Heart right ventricle (tissue), 16 donors: ENCODE measurements around the gene PGAP2. TPM values are rescaled to one million over a fixed set of nuclear protein-coding genes. Genes with fewer than 3 reads are reported as not detected.

Source experiments
- ATAC-seq, 8 donors: fragments of 200-7000 bp; cut with Tn5 transposase; one replicate each; pipeline ENCODE4 v1.9.1; 2020; ENCODE audit warnings: mild to moderate bottlenecking in 8 of 8, moderate library complexity in 8 of 8, moderate number of reproducible peaks in 1 of 8
- DNase-seq, 2 donors: peaks; one replicate each; pipeline ENCODE4 v3.0.0-alpha.2; 2020
- H3K27ac ChIP-seq, 10 donors: fragments of 200-600 bp; sonication (generic) in 2 of 10; one replicate each; pipeline versions ENCODE4 v1.5.0 to v1.8.0; 2020 to 2022; ENCODE audit warnings: mild to moderate bottlenecking in 3 of 10
- H3K27me3 ChIP-seq, 7 donors: fragments of 200-600 bp; one replicate each; pipeline ENCODE4 v1.8.0; 2021 to 2022; ENCODE audit warnings: mild to moderate bottlenecking in 2 of 7
- H3K36me3 ChIP-seq, 9 donors: fragments of 200-600 bp; sonication (generic) in 1 of 9; one replicate each; pipeline versions ENCODE4 v1.5.0 to v1.8.0; 2020 to 2022; ENCODE audit warnings: mild to moderate bottlenecking in 2 of 9
- H3K4me1 ChIP-seq, 9 donors: fragments of 200-600 bp; sonication (generic) in 1 of 9; one replicate each; pipeline versions ENCODE4 v1.5.0 to v1.8.0; 2020 to 2022; ENCODE audit warnings: mild to moderate bottlenecking in 4 of 9
- H3K4me3 ChIP-seq, 10 donors: fragments of 200-600 bp; sonication (generic) in 2 of 10; one replicate each; pipeline versions ENCODE4 v1.5.0 to v1.8.0; 2020 to 2022; ENCODE audit warnings: mild to moderate bottlenecking in 7 of 10, moderate library complexity in 2 of 10
- H3K9me3 ChIP-seq, 11 donors: fragments of 200-600 bp in 10 of 11; sonication (generic) in 2 of 11; one replicate each; pipeline versions ENCODE4 v1.5.0 to v1.8.0; 2013 to 2022; ENCODE audit warnings: mild to moderate bottlenecking in 2 of 11, control low read depth in 1 of 11, moderate library complexity in 1 of 11
- CTCF ChIP-seq, 9 donors: fragments of 200-600 bp; sonication (generic) in 2 of 9; IDR thresholded peaks; one replicate each; pipeline versions ENCODE4 v1.5.0 to v1.8.0; 2021 to 2022; ENCODE audit warnings: antibody characterized with exemption in 9 of 9, mild to moderate bottlenecking in 5 of 9, moderate library complexity in 1 of 9
- WGBS, 2 donors: extraction: QIAGEN DNeasy Blood & Tissue Kit; methylation state at CpG; one replicate each; pipeline ENCODE4 v1.1.7; 2013; ENCODE audit warnings: inconsistent platforms in 1 of 2; 5-methylcytosine and 5-hydroxymethylcytosine counted together
- intact Hi-C, 10 donors: fragments of 100-400 bp; cut with DNase I; formaldehyde crosslinking; loops; one replicate each; pipeline versions ENCODE4 v1.11.1 to v1.14.2; 2022
- polyA plus RNA-seq, 2 donors: library from polyadenylated mRNA; stranded (reverse); fragments of 200-250 nt; gene quantifications; one replicate each; pipeline ENCODE4 v1.2.3, GENCODE V29; 2013
- total RNA-seq, 10 donors: library from RNA; stranded (reverse); fragmentation: NEBNext Ultra II Directional in 3 of 10; extraction: Animal tissue kit (Norgen Biotek cat#: 25700) in 3 of 10; gene quantifications; one replicate each; pipeline versions ENCODE4 v1.2.1 to v1.2.4, GENCODE V29; 2021 to 2023
- donor health status: Arrhythmogenic right ventricular cardiomyopathy.
- donor health status: ischemic (EF 13 %, LVEDD 7.1; RV severe dilation, severe dysfunction).
- donor health status: healthy with polysubstance abuse.
- donor health status: DM: no; HTN: yes; CAD: no.
- donor health status: DM: no; HTN: no; CAD: no.
- donor health status: ischemic (EF 25% LVEDD 6.9; RV normal size, moderate dysfunction).
- donor health status: ischemic (EF 25% LVEDD 5.7; RV mildly dilated, moderate dysfunction).
- donor health status: healthy.
- donor health status: DM: yes; HTN: yes; CAD: no.
- donor health status: Ischemic cardiomyopathy.
- donor health status: ischemic (EF 35%, LVEDD 5.7; RV mildly dilated, moderate dysfunction).
- donor health status: nonischemic (EF 11% LVEDD 7.7; RV severe dilation, severe dysfunction).
- donor health status: DM: yes; HTN: yes; CAD: no.
- donor health status: PGD.
- donor health status: ischemic (EF 29% LVEDD 5.4; RV normal size, mild dysfunction).
- donor health status: nonischemic (EF 23%, LVEDD 6.1; RV moderate dilation, normal function).

The PGAP2 gene
- total and polyA plus RNA-seq, 12 donors: 12.7 to 29.8 (median 20.9) TPM

- intact Hi-C loops: no loop called here
- ATAC-seq: no peak
- whole genome bisulfite sequencing, 2 donors: 92 to 96% methylated on average over 3 of the region's 3 CpGs
- Histone ChIP-seq H3K27ac (no peak overlapping the region), H3K36me3 (no peaks in the 10 kb centered on the region), H3K27me3 (peaks cover 0 to 2% (median 0%) of the 10 kb centered on the region in 7 donors), H3K4me3 (no peak overlapping the region), H3K9me3 (no peaks in the 10 kb centered on the region), H3K4me1 (peaks cover 0 to 10% (median 4%) of the 10 kb centered on the region in 9 donors)
- DNase-seq: no peak
- no peak for TF ChIP-seq CTCF (IDR thresholded peaks at IDR 0.05)
Measured at GRCh38 chr11:3845670-3846069, 37.3 kb downstream of the PGAP2 start.

- TF ChIP-seq CTCF (IDR thresholded peaks at IDR 0.05): peak; percentile 49 to 84 (median 71)
- H3K9me3 ChIP-seq: no peaks in the 10 kb centered on the region
- H3K4me3 ChIP-seq: no peak overlapping the region
- H3K27me3 ChIP-seq: peaks cover 0 to 4% (median 0%) of the 10 kb centered on the region in 7 donors
- peak in 7 of 8 donors; percentile 55 to 74 (median 62) for ATAC-seq
- H3K4me1 ChIP-seq: peaks cover 0 to 11% (median 2%) of the 10 kb centered on the region in 9 donors
- H3K27ac ChIP-seq: no peak overlapping the region
- intact Hi-C loops: loop anchor here in 3 of 10 donors (1.0 to 2.0 kb wide), 2 partner anchors 223 kb away; no protein-coding TSS in a partner anchor
- H3K36me3 ChIP-seq: no peaks in the 10 kb centered on the region
- peak in 1 of 2 donors; percentile 34 for DNase-seq
- WGBS, 2 donors: 63% methylated on average over 10 of the region's 10 CpGs
Measured at GRCh38 chr11:3849297-3849874, 41.0 kb downstream of the PGAP2 start.

DNA sequence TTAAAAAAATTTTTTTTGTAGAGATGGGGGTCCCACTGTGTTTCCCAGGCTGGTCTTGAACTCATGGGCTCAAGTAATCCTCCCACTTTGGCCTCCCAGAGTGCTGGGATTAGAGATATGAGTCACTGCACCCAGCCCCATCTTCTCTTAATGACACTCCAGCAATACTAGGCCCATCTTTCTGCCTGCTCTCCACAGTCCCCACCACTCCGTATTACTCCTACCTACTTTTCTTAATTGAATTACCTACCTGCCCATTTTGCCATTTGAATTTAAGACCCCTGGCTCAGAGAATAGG, 45.1 kb downstream of the PGAP2 start:
- H3K4me1 ChIP-seq: peaks cover 4 to 40% (median 28%) of the 10 kb centered on the region in 9 donors
- no peak for TF ChIP-seq CTCF (IDR thresholded peaks at IDR 0.05)
- peak overlapping the region in 1 of 10 donors; percentile 99 for H3K27ac ChIP-seq
- H3K36me3 ChIP-seq: no peaks in the 10 kb centered on the region
- intact Hi-C loops: loop anchor here in 4 of 10 donors (2.0 to 10.0 kb wide), 3 partner anchors 91 to 217 kb away; no protein-coding TSS in a partner anchor
- H3K4me3 ChIP-seq: no peak overlapping the region
- H3K9me3 ChIP-seq: no peaks in the 10 kb centered on the region
- 97 to 98% methylated on average over 1 of the region's 1 CpG for WGBS, 2 donors
- peaks cover 0 to 4% (median 0%) of the 10 kb centered on the region in 7 donors for H3K27me3 ChIP-seq
- DNase-seq: no peak
- ATAC-seq: no peak

DNA sequence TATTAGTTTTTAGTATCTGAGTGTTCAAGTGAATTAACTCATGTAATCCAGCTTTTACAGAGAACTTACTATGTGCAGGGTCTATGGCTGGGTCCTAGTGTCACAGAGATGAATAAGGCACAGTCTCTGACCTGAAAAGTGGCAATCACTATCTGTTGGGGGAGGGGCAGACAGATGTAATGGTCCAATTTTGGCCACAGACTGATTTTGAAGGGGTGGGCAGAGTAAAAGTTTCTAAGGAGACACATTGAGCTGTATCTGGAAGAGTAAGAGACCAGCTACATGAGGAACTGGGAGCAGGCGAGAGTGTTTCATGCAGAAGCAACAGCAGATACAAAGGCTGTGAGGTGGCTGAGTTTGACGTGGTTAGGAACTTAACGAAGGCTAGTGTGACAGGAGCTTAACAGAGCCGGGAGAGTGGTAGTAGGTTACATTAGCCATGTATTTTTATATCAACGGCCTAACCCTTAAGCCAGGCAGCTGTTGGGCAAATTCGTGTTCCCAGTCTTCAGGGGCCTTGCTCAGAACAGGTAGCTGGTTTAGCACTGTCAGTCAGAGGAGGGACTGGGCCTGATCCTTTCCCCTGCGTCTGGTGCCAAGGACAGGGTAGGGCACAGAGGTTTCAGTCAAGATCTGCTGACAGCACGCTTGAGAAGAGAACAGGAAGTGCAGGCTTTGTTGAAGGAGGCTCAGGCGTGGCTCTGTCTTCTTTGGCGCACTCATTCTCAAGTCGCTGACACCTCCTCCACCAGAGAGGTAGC, 45.7 kb downstream of the PGAP2 start:
- Histone ChIP-seq H3K9me3 (no peaks in the 10 kb centered on the region), H3K4me1 (peaks cover 4 to 45% (median 34%) of the 10 kb centered on the region in 9 donors), H3K27ac (peak overlapping the region in 8 of 10 donors; percentile 32 to 99 (median 98)), H3K4me3 (peak overlapping the region in 4 of 10 donors; percentile 92 to 98 (median 93)), H3K27me3 (peaks cover 0 to 4% (median 0%) of the 10 kb centered on the region in 7 donors), H3K36me3 (no peaks in the 10 kb centered on the region)
- WGBS, 2 donors: 72 to 79% methylated on average over 11 of the region's 11 CpGs
- DNase-seq (no peak), ATAC-seq (peak in 5 of 8 donors; percentile 1 to 12 (median 6))
- intact Hi-C loops: loop anchor here in 6 of 10 donors (1.0 to 10.0 kb wide), 6 partner anchors 91 to 219 kb away; no protein-coding TSS in a partner anchor
- TF ChIP-seq CTCF (IDR thresholded peaks at IDR 0.05): no peak
